Pons (tissue), 1 donor: Measurements from ENCODE around the gene CBFA2T3.
"Not testable (repeated sequence)": the region's sequence is repeated elsewhere in the genome, so short reads cannot be mapped to it uniquely, and the experiment has no call there.

Source experiments
- DNase-seq: peaks from one replicate; pipeline ENCODE4 v3.0.0-alpha.2; 2016; ENCODE audit warnings: low spot score

The CBFA2T3 gene

GRCh38 chr16:89012622-89012995 is 35.6 kb upstream of the CBFA2T3 start:
- no peak for DNase-seq

GRCh38 chr16:89011909-89012621 is 35.1 kb upstream of the CBFA2T3 start:
- no peak for DNase-seq

- no peak for DNase-seq
Measured at GRCh38 chr16:89010210-89010925, 33.4 kb upstream of the CBFA2T3 start.

DNA sequence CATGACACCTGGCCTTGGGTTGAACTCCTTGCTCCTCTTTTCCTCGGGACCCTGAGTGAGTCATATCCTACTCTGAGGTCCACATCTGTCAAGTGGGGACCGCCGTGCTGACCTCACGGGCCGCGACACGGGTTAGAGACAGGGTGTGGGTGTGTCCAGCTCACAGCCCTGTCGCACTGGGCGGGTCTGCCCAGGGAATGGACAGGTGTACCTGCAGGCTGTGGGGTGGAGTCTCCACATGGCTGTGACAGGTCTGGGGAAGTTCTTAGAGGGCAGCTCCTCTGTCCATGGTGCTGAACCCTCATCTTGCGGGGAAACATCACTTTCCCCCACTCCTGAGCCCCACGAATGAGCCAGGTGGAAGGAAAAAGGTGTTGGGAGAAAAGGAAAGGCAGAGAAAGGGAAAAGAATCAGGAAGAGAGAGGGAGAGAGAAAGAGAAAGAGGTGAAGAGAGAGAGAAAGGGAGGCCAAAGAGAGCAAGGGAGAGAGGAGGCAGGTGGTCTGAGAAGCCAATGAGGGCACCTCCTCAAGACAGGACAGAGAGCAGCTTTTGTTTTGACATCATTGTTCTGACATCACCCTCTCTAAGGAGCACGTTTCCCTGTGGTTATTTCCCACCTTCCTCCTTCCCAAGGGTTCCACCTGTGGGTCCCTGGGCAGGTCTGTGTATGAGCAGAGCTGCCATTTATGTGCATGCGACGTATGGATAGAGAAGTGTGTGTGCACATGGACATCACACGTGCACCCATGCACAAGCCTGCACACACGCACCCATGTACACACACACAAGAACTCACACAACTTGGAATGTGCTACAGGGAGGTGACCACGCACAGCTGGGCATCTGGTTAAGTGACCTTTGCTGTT is 32.6 kb upstream of the CBFA2T3 start:
- DNase-seq: no peak

DNA sequence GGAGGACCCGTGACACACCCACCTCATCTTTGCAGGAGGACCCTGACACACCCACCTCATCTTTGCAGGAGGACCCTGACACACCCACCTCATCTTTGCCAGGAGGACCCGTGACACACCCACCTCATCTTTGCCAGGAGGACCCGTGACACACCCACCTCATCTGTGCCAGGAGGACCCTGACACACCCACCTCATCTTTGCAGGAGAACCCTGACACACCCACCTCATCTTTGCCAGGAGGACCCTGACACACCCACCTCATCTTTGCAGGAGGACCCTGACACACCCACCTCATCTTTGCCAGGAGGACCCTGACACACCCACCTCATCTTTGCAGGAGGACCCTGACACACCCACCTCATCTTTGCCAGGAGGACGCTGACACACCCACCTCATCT is 31.8 kb upstream of the CBFA2T3 start:
- DNase-seq: not testable (repeated sequence)

GRCh38 chr16:89007371-89008249 is 30.6 kb upstream of the CBFA2T3 start:
- no peak for DNase-seq

DNA sequence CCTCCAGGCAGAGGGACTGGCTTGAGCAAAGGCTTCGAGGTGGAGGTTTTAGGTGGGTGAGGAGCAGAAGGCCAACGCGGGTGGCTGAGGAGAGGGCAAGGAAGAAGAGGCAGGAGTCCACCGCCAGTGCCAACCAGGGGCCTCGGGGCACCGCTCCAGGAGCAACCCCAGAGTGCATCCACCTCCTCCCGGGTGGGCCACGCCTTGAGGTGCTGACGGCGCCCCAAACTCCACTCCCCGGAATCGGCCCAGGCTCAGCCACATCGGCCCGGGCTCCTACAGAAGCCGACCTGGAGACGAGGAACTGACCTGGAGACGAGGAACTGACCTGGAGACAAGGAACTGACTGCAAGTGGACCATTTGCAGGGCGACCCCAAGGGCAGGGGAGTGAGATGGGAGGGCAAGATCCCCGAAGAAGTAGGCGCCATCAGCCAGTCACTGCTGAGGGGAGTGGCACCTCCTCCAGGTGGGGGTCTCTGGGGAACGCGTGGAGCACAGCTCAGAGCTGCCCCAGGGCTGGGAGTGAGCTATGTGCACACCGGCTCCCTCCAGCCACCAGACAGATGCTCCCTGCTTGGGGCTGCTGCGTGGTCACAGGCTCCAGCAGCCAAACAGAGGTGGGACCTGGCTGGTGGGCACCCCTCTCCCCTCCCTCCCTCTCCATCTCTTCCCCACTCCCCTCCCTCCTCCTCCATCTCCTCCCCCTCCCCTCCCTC is 29.2 kb upstream of the CBFA2T3 start:
- no peak for DNase-seq

- no peak for DNase-seq
Measured at GRCh38 chr16:89005201-89006035, 28.4 kb upstream of the CBFA2T3 start.

DNA sequence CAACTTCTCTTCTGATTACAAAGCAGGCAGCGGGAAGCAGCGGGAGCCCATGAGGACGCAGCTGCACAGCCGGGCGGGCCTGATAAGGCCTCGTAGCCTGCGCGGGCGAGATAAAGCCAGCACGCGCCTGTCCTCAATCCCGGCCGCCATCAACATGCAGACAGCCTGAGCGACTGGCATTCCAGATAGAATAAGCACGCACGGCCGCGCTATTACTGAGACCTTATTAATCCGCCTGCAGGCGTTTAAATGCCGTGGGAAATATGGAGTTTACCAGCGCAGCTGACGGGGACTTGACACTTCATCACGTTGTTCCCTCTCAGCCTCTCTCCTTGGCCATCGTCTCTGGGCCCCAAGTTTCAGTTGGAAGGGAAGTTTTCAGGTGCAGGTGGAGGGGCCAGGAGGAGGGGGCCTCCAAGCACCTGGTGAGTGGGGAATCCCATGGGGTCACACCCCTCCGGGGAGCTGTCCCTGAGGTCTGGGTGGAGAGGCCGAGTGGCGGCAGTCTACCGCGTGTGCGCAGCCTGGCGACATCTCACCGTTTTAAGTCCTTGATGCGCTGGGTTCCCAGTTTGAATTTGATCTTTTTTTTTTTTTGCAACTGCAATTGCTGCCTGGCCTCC is 27.3 kb upstream of the CBFA2T3 start:
- DNase-seq: no peak

- no peak for DNase-seq
Measured at GRCh38 chr16:89003831-89004208, 26.8 kb upstream of the CBFA2T3 start.

- DNase-seq: no peak
Measured at GRCh38 chr16:89002851-89003830, 26.1 kb upstream of the CBFA2T3 start.

- DNase-seq: not testable (repeated sequence)
Measured at GRCh38 chr16:89002081-89002480, 25.1 kb upstream of the CBFA2T3 start.

DNA sequence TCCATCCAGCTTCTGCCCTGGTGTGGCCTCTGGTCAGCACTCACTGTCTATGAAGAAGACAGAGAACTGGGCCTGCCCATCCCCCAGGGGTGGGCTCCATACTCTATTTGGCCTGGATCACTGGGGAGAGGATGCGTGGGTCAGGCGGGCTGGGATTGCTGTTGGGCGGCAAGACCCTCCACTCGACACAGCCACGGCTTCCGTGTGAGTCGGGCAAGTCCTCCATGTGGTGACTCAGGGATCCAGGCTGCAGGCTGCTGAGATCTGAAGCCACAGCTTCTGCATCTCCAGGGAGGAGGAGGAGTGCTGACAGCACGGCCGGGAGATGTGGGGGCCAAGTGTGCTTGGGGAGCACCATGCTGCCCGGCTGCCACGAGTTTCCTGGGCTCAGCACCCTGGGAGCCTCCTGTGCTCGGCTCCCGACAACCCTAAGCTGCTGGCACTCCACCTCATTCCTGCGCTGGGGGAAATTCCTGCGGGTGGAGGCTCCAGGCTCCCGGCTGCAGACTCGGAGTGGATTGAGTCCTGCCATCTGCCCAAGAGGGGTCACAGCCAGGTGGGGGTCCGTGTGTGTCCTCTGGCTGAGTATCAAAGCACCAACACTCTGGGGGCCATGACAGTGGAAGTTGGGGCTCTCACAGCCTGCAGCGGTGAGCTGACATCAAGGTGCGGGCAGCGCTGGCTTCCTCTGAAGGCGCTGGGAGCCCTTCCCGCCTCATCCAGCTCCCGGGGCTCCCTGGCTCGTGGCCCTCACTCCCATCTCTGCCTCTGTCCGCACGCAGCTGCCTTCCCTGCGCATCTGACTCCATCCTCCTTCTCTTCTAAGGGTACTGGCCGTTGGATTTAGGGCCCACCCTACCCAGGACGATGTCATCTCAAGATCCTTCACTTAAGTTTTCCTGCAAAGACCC is 24.4 kb upstream of the CBFA2T3 start:
- DNase-seq: no peak

GRCh38 chr16:89000207-89000959 is 23.4 kb upstream of the CBFA2T3 start:
- no peak for DNase-seq

GRCh38 chr16:88999457-89000206 is 22.6 kb upstream of the CBFA2T3 start:
- DNase-seq: no peak
